Fibroblast of skin of left quadriceps (primary cell): ENCODE results near the gene PKHD1.

Experiments used
- DNase-seq, 2 experiments: peaks; one replicate each; pipeline ENCODE4 v3.0.0-alpha.2; 2013; ENCODE audit warnings: low read depth in 2 of 2

Gene PKHD1

GRCh38 chr6:51678905-51679620 lies 408.4 kb downstream of the PKHD1 start:
- DNase-seq = no peak

GRCh38 chr6:51678274-51678673 lies 409.1 kb downstream of the PKHD1 start:
- DNase-seq = no peak

DNA sequence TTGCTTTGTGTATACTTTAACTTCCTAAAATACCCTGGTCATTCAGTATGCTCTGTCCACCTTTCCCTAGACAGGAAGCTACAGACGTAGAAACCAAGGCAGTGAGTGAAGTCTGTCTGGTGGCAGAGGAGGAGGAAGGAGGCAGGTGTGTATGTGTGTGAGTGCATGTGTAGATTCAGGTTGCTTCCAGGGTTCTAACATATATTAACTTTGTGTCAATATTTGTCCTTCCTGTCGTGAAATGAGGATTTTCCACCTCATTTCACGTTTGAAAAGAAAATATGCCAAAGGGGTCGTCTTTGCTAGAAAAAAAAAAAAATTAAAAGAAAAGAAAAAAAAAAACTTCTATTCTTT lies 411.5 kb downstream of the PKHD1 start:
- DNase-seq = no peak

- no peak for DNase-seq
Measured at GRCh38 chr6:51675020-51675921, 412.1 kb downstream of the PKHD1 start.

GRCh38 chr6:51663525-51663924 lies 423.9 kb downstream of the PKHD1 start:
- DNase-seq = no peak

DNA sequence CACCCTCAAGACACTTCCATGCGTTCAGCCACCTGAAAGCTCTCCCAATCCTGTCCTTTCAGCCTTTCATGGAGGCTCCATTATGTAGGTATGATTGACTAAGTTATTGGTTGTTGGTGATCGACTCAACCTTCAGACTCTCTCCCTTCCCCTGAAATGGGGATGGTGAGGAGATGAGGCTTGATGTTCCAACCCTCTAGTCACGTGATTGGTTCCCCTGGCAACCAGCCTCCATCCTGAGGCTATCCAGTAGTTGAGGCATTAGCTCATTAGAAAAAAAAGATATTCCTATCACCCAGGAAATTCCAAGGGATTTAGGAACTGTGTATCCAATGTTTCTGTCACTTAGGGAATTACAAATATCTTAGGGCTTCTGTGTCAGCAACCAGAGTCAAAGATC lies 426.6 kb downstream of the PKHD1 start:
- no peak for DNase-seq

DNA sequence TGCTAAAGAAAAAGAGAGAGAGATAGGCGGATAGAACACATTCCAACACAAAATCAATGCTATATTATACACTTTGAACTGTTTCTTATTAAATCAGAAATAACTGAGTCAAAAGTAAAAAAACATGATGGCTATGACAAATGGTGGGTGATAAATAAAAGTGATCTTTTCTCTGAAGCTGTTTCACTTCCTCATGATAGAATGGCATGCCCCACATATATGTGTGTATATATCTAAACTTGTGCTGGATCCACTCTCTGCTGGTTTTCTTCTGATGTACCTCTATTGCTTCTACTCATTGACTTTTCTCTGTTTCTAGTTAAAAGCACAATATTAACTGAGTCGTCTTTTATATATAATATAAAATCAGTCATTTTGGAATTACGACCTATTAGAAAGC lies 429.9 kb downstream of the PKHD1 start:
- DNase-seq = no peak

- DNase-seq = no peak
Measured at GRCh38 chr6:51655517-51655916, 431.9 kb downstream of the PKHD1 start.

- no peak for DNase-seq
Measured at GRCh38 chr6:51654647-51655046, 432.8 kb downstream of the PKHD1 start.

DNA sequence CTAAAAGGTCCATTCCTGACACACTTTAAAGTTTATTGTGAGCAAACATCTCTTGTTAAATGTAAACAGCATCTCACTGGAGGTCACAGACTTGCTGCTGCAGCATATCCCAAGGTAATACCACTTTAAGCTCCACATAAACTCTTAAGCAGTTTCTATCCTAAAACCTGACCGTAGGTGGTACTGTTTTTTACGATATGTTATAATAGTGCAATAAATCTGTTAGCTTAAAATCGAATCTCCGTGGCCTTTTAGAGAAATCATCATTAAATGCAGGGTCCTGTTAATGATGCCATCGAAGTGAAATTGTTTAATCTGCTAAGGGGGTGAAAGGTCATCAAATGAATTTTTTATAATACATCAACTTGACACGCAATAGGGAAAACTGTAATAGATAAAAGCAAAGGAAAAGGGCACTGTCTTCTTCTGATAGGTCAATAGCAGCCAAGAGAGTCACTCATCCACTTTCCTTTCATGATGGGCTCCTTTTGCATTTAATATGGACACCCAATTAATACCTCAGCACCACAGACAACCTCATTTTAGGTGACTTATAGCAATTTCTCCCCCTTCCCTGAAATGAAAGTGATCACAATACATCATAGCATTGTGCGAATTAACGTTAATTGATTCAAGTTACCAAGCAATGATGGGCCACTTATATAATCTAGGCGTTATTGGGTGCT lies 436.1 kb downstream of the PKHD1 start:
- no peak for DNase-seq

DNA sequence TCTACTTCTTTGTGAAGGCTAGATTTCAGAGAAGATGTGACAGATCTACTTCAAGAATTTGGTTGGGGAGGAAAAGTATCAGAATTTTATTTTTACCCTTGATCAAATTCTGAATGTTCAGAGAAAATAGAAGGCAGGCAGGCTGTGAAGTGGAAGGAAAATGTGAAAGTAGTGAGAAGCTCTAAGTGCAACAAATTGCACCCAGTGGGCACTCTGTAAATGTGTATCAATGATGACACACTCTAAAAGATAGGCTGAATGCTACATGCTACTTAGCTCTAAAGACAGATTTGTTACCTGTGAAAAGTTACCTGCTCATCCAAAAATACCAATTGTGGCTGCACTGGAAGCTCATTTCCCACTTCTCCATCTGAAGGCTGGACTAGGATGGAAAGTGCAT lies 438.6 kb downstream of the PKHD1 start:
- DNase-seq = no peak

DNA sequence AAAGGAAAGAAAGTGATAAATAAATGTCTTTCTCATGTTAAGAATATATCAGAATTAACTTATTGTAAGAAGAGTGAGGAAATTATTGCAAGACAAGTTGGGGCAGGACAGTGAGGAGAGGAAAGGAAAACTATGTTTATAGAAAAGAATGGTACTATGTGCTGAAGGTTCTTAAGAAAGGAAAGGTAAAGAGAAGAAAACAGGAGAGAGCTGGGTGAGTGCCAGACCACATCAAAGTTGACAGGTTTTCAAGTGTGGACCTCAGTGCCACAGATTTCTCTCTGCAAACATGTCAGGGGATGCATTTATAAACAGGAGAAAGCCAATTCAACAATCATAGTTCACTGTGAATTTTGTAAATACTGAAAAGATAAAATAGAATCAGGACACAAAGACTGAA lies 439.2 kb downstream of the PKHD1 start:
- DNase-seq = no peak

GRCh38 chr6:51644426-51644825 lies 443.0 kb downstream of the PKHD1 start:
- no peak for DNase-seq

GRCh38 chr6:51640021-51640420 lies 447.4 kb downstream of the PKHD1 start:
- DNase-seq = no peak

- no peak for DNase-seq
Measured at GRCh38 chr6:51633424-51633823, 454.0 kb downstream of the PKHD1 start.

- DNase-seq = no peak
Measured at GRCh38 chr6:51630011-51630410, 457.4 kb downstream of the PKHD1 start.

GRCh38 chr6:51626391-51626790 lies 461.0 kb downstream of the PKHD1 start:
- no peak for DNase-seq

DNA sequence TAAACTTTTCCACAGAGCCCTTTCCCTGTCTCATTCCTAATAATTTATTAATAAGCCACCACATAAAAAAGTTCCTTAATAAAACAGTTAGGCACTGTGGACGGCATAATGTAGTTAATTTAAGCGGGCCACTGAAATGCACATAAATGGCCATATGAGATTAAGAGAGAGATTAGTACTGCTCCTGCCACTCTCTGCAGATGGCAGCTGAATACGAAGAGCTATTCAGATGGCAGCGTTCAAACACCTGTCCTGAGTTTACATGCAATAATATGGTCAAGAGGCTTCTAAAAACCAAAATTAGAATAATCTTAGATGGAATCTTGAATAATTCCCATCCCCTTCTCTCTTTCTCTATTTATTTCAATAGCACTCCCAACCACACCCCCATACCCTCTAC lies 461.8 kb downstream of the PKHD1 start:
- no peak for DNase-seq

DNA sequence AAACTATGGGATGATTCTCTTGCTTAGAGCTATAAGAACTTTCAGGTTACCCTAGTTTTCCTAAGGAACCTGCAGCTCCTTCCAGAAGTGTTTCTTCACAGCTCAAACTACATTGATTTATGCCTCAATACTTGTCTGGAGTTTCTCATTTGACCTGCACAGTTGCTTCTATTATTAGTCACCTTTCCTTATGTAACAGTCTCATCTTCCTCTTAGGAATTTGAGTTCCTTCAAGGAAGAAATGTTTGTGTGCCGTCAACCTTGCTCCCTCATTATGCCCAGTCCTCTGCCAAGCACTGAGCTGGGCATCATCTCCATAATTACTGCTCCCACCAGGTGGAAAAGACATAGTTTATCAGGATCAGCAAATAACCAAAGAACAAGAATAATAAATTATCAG lies 466.4 kb downstream of the PKHD1 start:
- no peak for DNase-seq

GRCh38 chr6:51619042-51619799 lies 468.2 kb downstream of the PKHD1 start:
- DNase-seq = no peak

DNA sequence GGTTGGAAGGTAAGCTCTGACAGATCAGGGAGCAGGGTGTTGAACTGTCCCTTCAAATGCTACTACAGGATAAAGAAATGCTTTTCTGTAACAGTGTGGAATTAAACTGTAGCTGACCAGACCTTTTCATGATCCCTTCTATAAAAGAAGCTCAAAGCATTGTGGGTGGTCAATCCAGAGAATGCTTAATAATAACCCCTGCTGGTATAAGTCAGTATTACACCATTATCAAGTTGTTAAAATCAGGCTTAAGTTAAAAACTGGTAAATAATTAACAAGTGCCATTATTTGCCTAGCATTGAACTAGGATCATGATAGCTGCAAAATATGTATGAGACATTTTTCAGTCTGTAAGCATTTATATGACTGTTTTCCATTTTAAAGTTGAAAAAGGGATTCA lies 468.9 kb downstream of the PKHD1 start:
- DNase-seq = no peak

DNA sequence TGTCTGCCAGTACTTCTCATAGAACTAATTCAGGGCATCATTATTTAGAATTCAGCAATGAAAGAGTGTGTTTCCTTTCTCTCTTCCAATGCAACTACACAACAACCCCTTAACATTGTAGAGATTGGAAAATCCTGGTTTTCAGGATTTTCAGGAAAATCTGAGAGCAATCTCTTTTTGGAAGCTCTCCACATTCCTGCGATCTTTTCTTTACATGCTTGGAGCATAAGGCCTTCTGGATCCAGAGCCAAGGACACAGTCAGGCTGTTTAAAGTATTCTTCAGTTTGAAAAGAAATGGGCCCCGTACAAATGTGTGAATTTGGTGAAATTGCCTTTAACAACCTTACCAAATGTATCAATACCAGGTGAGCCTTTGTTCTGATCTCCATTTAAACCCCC lies 469.7 kb downstream of the PKHD1 start:
- DNase-seq = no peak
